Measurements from ENCODE around the gene RNF39. TPM values are rescaled to one million over a fixed set of nuclear protein-coding genes. Genes with fewer than 3 reads are reported as not detected.

Gene RNF39
- total RNA-seq, 2 experiments from 2014 or later = not detected

DNA sequence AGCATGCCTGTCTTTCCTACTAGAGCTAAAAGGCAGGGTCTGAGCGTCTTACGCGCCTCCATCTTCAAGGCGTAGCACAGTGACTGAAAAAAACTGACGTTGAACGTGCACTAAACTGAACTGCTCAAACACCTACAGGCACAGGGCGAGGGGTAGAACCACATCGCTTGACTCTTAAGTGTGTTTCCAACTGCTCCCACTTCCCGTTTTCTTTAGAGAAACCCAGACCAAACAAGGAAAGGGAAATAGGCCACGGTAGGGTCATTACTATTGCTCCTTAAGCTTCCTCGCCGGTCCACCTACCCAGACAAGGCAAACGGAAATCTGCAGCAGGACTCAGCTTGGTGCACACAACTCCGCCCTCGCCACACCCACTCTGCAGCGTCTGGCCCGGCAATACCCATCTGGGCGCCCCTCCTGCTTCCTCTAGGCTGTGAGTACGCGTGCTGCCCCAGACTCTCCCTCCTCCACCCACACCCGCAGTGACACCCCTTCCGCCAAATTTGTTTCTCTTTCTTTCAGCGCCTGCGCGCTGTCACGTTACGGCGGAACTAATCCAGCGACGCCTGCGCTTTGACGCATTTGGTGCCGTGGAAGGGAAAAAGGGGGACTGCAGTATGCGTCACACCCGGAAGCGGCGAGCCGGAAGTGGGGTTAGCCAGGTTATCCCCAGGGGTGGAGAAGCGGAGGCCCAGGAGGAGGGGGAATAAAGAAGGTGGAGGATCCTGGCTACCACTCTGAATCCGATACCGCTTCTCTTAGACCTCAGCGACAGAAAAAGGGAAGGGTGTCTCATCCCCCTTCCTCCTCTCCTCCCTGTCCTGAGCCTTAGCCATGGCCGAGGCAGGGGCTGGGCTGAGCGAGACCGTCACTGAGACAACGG, 8.8 kb downstream of the RNF39 start, which contains the start of gene PPP1R11:
TSS of gene PPP1R11 (plus strand) at position 622 of the 883 bp plus-strand sequence. CDS start at position 835, 213 bp downstream.
- intact Hi-C loops (cut with micrococcal nuclease; ENCODE audit: unreplicated experiment) = loop anchor here (2.0 to 10.0 kb wide), 4 partner anchors 102 to 1922 kb away; partner anchors contain the start of genes RPP21 and ZKSCAN8
- Histone ChIP-seq H3K4me1 (ENCODE audit: insufficient read depth, low read length, poor library complexity, severe bottlenecking) (peaks cover 35% of the 10 kb centered on the region), H2AFZ (ENCODE audit: low read length) (peak within 1 kb of the TSS; percentile 76), H3K79me2 (ENCODE audit: insufficient read depth, low read depth, low read length) (peaks cover 43% of the 10 kb centered on the region; the same call in 1 of the 2 replicates), H3K9me3 (ENCODE audit: low read length) (no peaks in the 10 kb centered on the region), H3K4me2 (ENCODE audit: low read length) (peak within 1 kb of the TSS; percentile 80), H3K36me3 (ENCODE audit: insufficient read depth, low read length) (peaks cover 25% of the 10 kb centered on the region), H3K9me2 (ENCODE audit: insufficient read depth, low read length) (no peaks in the 10 kb centered on the region), H3K4me3 (ENCODE audit: low read depth, low read length, poor library complexity, severe bottlenecking) (peak within 1 kb of the TSS; percentile 77), H4K20me1 (ENCODE audit: insufficient read depth, low read length) (no peaks in the 10 kb centered on the region), H3K27ac (ENCODE audit: low read depth, low read length, poor library complexity, severe bottlenecking) (peak within 1 kb of the TSS; percentile 83)
- TF ChIP-seq, protein P1, sequence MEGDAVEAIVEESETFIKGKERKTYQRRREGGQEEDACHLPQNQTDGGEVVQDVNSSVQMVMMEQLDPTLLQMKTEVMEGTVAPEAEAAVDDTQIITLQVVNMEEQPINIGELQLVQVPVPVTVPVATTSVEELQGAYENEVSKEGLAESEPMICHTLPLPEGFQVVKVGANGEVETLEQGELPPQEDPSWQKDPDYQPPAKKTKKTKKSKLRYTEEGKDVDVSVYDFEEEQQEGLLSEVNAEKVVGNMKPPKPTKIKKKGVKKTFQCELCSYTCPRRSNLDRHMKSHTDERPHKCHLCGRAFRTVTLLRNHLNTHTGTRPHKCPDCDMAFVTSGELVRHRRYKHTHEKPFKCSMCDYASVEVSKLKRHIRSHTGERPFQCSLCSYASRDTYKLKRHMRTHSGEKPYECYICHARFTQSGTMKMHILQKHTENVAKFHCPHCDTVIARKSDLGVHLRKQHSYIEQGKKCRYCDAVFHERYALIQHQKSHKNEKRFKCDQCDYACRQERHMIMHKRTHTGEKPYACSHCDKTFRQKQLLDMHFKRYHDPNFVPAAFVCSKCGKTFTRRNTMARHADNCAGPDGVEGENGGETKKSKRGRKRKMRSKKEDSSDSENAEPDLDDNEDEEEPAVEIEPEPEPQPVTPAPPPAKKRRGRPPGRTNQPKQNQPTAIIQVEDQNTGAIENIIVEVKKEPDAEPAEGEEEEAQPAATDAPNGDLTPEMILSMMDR (conservative IDR thresholded peaks at IDR 0.05; ENCODE audit: low read length) = no peak
- no peak for TF ChIP-seq EZH2phosphoT487 (IDR thresholded peaks at IDR 0.05; ENCODE audit: borderline replicate concordance, low read depth, low read length)
- BruUV-seq (replicated peaks) = no TSS peak
- ChIA-PET POLR2A (interaction anchor here (0.7 to 1.6 kb wide), 7 partner anchors 10 to 313 kb away, joined by 3 to 6 read pairs (median 3); partner anchors contain the start of gene TRIM39), CTCF (ENCODE audit: unreplicated experiment) (interaction anchor here (0.5 to 1.0 kb wide), 2 partner anchors 28 to 49 kb away, joined by 3 read pairs; no protein-coding TSS in a partner anchor)
- DNase-seq (ENCODE audit: low spot score) = peak; percentile 99

DNA sequence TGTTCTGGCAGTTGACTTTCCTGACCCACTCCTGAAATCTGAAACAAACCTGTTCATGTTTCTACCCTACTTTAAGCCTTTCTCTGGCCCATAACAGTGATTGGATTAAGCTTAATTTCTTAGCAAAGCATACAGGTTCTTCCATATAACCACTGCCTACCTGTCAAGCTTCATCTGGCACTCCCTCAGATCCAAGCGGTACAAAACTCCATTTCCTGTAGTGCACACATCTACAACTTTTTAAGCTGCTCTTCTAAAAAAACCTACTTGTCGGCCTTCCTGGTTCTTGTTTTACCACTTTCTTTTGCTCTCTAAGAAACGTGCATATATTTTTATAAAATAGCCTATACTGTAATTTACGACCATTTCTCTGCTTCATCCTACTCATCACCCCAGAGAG, 9.5 kb downstream of the RNF39 start:
- Histone ChIP-seq H3K4me3 (ENCODE audit: low read depth, low read length, poor library complexity, severe bottlenecking) (peak overlapping the region; percentile 77), H3K4me2 (ENCODE audit: low read length) (peak overlapping the region; percentile 80), H3K4me1 (ENCODE audit: insufficient read depth, low read length, poor library complexity, severe bottlenecking) (peaks cover 35% of the 10 kb centered on the region), H3K36me3 (ENCODE audit: insufficient read depth, low read length) (peaks cover 25% of the 10 kb centered on the region), H2AFZ (ENCODE audit: low read length) (peak overlapping the region; percentile 76; the same call in 1 of the 2 replicates), H4K20me1 (ENCODE audit: insufficient read depth, low read length) (no peaks in the 10 kb centered on the region), H3K27ac (ENCODE audit: low read depth, low read length, poor library complexity, severe bottlenecking) (peak overlapping the region; percentile 83), H3K9me3 (ENCODE audit: low read length) (no peaks in the 10 kb centered on the region), H3K9me2 (ENCODE audit: insufficient read depth, low read length) (no peaks in the 10 kb centered on the region), H3K79me2 (ENCODE audit: insufficient read depth, low read depth, low read length) (peaks cover 50% of the 10 kb centered on the region; the same call in 1 of the 2 replicates)
- DNase-seq (ENCODE audit: low spot score) = peak; percentile 22
- intact Hi-C loops (cut with micrococcal nuclease; ENCODE audit: unreplicated experiment) = loop anchor here (2.0 to 10.0 kb wide), 4 partner anchors 101 to 1921 kb away; partner anchors contain the start of genes RPP21 and ZKSCAN8
- TF ChIP-seq, protein P1 (conservative IDR thresholded peaks at IDR 0.05; ENCODE audit: low read length) = no peak
- no peak for TF ChIP-seq EZH2phosphoT487 (IDR thresholded peaks at IDR 0.05; ENCODE audit: borderline replicate concordance, low read depth, low read length)
- BruUV-seq (replicated peaks) = no TSS peak
- POLR2A ChIA-PET = interaction anchor here (0.6 to 1.6 kb wide), 9 partner anchors 9 to 1671 kb away, joined by 3 to 6 read pairs (median 3); partner anchors contain the start of gene TRIM39
- CTCF ChIA-PET (ENCODE audit: unreplicated experiment) = interaction anchor here (0.5 to 1.0 kb wide), 2 partner anchors 28 to 49 kb away, joined by 3 read pairs; no protein-coding TSS in a partner anchor
